Measurements from ENCODE around the gene RNF44. TPM values are rescaled to one million over a fixed set of nuclear protein-coding genes. Genes with fewer than 3 reads are reported as not detected.
A peak's percentile ranks its signal among the peaks of the same experiment; 100 is the strongest.

The RNF44 gene
- total RNA-seq, 1 donor from 2014 or later, result 322 TPM

GRCh38 chr5:176543428-176544182 is 6.4 kb upstream of the RNF44 start:
- Mint-ChIP-seq H3K27me3 (ENCODE audit: unreplicated experiment) (peaks cover 10% of the 10 kb centered on the region), H3K4me1 (ENCODE audit: low read depth, unreplicated experiment) (peaks cover 34% of the 10 kb centered on the region), H3K9me3 (ENCODE audit: unreplicated experiment) (peaks cover 10% of the 10 kb centered on the region), H3K36me3 (ENCODE audit: unreplicated experiment) (no peaks in the 10 kb centered on the region), H3K27ac (ENCODE audit: unreplicated experiment) (peak overlapping the region; percentile 95), H3K4me3 (ENCODE audit: unreplicated experiment) (peak overlapping the region; percentile 93)
- TF ChIP-seq, protein P1, sequence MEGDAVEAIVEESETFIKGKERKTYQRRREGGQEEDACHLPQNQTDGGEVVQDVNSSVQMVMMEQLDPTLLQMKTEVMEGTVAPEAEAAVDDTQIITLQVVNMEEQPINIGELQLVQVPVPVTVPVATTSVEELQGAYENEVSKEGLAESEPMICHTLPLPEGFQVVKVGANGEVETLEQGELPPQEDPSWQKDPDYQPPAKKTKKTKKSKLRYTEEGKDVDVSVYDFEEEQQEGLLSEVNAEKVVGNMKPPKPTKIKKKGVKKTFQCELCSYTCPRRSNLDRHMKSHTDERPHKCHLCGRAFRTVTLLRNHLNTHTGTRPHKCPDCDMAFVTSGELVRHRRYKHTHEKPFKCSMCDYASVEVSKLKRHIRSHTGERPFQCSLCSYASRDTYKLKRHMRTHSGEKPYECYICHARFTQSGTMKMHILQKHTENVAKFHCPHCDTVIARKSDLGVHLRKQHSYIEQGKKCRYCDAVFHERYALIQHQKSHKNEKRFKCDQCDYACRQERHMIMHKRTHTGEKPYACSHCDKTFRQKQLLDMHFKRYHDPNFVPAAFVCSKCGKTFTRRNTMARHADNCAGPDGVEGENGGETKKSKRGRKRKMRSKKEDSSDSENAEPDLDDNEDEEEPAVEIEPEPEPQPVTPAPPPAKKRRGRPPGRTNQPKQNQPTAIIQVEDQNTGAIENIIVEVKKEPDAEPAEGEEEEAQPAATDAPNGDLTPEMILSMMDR (IDR thresholded peaks at IDR 0.05; ENCODE audit: partially characterized antibody, unreplicated experiment), result no peak
- peak; percentile 81 for DNase-seq

DNA sequence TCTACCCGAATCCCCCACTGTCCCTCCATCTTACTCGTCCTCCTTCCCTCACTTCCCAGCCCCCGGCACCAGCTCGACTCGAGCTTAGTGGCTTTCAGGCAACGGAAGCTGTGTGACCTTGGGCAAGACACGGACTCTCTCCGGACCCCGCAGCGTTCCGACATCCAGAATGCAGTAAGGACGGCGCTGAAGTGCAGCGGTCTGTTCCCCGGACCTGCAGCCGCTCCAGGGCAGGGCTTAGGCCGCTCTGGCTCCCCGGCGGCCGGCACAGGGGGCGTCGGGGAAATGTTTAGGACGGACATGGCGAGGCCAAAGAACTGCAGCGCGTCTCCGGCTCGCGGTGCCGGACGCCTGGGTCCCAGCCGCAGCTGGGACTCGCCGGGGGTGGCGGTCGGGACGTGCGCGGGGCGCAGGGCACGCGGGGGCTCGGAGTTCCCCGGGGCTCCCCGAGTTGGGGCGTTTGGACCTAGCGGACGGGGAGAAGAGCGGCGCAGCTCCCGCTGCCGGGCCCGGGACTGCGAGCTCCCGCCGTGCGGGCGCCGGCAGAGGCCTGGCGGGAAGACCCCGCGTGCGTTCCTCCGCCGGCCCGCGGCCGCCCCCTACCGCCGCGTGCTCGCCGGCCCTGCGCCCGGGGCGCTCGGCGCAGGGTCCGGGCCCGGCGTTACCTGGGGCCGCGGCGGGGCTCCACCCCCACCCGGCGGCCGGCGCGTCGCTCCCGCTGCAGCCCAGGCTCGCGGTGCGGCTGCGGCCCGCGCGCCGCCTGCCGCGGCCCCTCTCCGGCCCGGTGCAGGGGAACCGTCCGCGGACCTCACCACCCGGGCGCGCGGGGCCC is 5.6 kb upstream of the RNF44 start:
- Mint-ChIP-seq H3K9me3 (ENCODE audit: unreplicated experiment) (peaks cover 15% of the 10 kb centered on the region), H3K4me3 (ENCODE audit: unreplicated experiment) (peak overlapping the region; percentile 91), H3K27me3 (ENCODE audit: unreplicated experiment) (peaks cover 17% of the 10 kb centered on the region), H3K36me3 (ENCODE audit: unreplicated experiment) (no peaks in the 10 kb centered on the region), H3K27ac (ENCODE audit: unreplicated experiment) (peak overlapping the region; percentile 79), H3K4me1 (ENCODE audit: low read depth, unreplicated experiment) (peaks cover 38% of the 10 kb centered on the region)
- DNase-seq, result peak; percentile 58
- TF ChIP-seq, protein P1 (IDR thresholded peaks at IDR 0.05; ENCODE audit: partially characterized antibody, unreplicated experiment), result peak; percentile 25

GRCh38 chr5:176542135-176542595 is 5.0 kb upstream of the RNF44 start:
- Mint-ChIP-seq H3K9me3 (ENCODE audit: unreplicated experiment) (peaks cover 20% of the 10 kb centered on the region), H3K36me3 (ENCODE audit: unreplicated experiment) (no peaks in the 10 kb centered on the region), H3K27ac (ENCODE audit: unreplicated experiment) (peak overlapping the region; percentile 79), H3K4me3 (ENCODE audit: unreplicated experiment) (peak overlapping the region; percentile 91), H3K4me1 (ENCODE audit: low read depth, unreplicated experiment) (peaks cover 38% of the 10 kb centered on the region), H3K27me3 (ENCODE audit: unreplicated experiment) (peaks cover 23% of the 10 kb centered on the region)
- no peak for DNase-seq
- TF ChIP-seq, protein P1 (IDR thresholded peaks at IDR 0.05; ENCODE audit: partially characterized antibody, unreplicated experiment), result no peak

DNA sequence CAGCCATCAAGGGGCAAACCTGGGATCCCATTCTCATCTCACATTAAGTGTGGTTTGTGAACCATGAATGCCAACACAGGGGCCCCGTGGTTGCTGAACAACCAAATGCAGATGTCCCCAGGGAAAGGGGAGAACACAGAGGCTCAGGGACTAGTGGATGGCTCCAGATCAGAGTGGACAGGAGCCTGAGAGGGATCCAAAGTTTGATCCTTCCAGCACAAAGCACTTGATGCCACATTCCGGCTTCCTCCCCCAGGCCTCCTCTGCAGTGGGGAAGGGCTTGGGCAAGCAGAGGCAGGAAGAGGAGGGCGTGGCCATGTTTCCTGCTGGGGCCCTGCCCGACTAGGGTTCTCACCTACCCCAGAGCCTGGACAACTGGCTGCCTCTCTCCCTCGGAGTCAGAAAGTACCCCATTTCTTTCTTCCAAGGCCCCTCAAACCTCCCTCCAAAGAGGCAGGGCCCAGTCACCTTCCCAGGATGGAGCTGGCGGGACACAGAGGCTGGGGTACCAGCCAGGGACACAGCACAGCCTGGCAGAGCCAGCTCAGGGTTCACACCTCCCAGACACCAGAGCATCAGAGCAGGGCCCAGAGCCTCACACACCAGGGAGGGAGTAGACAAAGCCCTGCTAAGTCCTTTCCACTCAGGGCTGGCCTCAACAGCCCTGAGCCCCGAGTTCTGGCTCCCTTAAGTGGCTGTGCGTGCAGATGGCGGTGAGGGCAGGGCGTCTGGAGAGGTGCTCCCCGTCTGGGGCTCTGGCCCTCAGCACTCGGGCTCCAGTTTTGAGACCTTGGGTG is 4.3 kb upstream of the RNF44 start:
- peaks cover 23% of the 10 kb centered on the region for H3K27me3 Mint-ChIP-seq (ENCODE audit: unreplicated experiment)
- DNase-seq, result no peak
- H3K36me3 Mint-ChIP-seq (ENCODE audit: unreplicated experiment), result no peaks in the 10 kb centered on the region
- peaks cover 38% of the 10 kb centered on the region for H3K4me1 Mint-ChIP-seq (ENCODE audit: low read depth, unreplicated experiment)
- peak overlapping the region; percentile 91 for H3K4me3 Mint-ChIP-seq (ENCODE audit: unreplicated experiment)
- peak overlapping the region; percentile 79 for H3K27ac Mint-ChIP-seq (ENCODE audit: unreplicated experiment)
- TF ChIP-seq, protein P1 (IDR thresholded peaks at IDR 0.05; ENCODE audit: partially characterized antibody, unreplicated experiment), result no peak
- peaks cover 20% of the 10 kb centered on the region for H3K9me3 Mint-ChIP-seq (ENCODE audit: unreplicated experiment)

Measured in glutamatergic neuron (in vitro differentiated cells).